HG03196 (cell line): ENCODE data around the gene DOCK10.

Source experiments
- ATAC-seq: cut with Tn5 transposase; IDR thresholded peaks from one replicate; pipeline ENCODE4 v1.9.1; 2021; ENCODE audit not compliant: unreplicated experiment

DOCK10 gene

DNA sequence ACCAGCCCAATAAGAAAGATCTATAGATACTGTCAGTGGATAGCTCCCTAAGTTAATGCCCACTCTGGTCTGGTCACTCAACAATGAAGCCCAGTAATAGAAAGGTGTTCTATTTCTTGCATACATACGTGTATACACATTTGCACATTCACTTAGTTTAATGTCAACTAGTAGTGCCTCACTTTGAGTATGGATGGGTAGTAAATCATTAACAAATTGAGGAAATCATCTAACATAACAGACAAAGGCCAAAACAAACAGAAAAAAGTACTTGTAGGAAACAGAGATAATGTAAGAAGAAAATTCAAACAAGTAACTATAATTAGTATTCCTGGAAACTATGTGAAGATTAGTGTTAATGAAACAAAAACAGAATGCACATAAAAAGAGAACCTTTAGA lies 312.8 kb downstream of the DOCK10 start:
- ATAC-seq = no peak

- no peak for ATAC-seq
These were observed 317.9 kb downstream of the DOCK10 start for GRCh38 chr2:224724331-224724730.

- no peak for ATAC-seq
These were observed 318.6 kb downstream of the DOCK10 start for GRCh38 chr2:224723586-224724217.

- ATAC-seq = no peak
These were observed 319.5 kb downstream of the DOCK10 start for GRCh38 chr2:224722770-224723169.

GRCh38 chr2:224722250-224722649 lies 320.0 kb downstream of the DOCK10 start:
- no peak for ATAC-seq

DNA sequence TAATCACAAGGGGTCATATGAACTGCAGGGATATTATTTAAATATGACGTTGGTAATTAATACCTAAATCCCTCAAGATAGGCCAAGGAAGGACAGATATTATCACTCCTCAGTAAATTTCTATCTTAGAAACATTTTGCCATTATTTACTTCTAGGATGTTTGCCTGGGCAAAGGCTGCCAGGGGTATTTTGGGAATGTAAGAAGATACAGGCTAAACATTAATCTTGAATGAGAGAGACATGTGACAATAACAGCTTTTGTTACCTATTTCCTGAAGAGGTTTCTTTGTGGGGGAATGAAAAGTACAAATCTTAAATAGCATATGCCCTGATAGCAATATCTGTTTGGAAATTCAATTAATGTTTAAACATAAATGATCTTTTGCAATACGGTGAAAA lies 325.3 kb downstream of the DOCK10 start:
- ATAC-seq = no peak

GRCh38 chr2:224716201-224716600 lies 326.1 kb downstream of the DOCK10 start, which contains the start of gene CCDC195:
Gene CCDC195 (minus strand): TSS chr2:224716365. CDS start chr2:224716365, 0 bp downstream.
- ATAC-seq = no peak
